Adipose tissue (tissue), 3 donors: ENCODE measurements around the gene KISS1R. TPM values are rescaled to one million over a fixed set of nuclear protein-coding genes. Genes with fewer than 3 reads are reported as not detected.

Experiments
- H3K27ac ChIP-seq: one replicate; pipeline ENCODE4 v1.5.1; 2013; ENCODE audit warnings: low read depth, low read length
- WGBS, 3 donors: extraction: QIAGEN DNeasy Blood & Tissue Kit; methylation state at CpG; one replicate each; pipeline ENCODE4 v1.1.7; 2013; 5-methylcytosine and 5-hydroxymethylcytosine counted together
- polyA plus RNA-seq, 3 donors: library from polyadenylated mRNA; stranded (reverse); fragments of 200-250 nt; gene quantifications; one replicate each; pipeline ENCODE4 v1.2.3, GENCODE V29; 2013
- donor health status: healthy with polysubstance abuse.
- donor health status: Bipolar disorder and iron deficiency.
- donor health status: healthy.

The KISS1R gene
- polyA plus RNA-seq, 3 donors, result 0.37 TPM; not detected in 2

DNA sequence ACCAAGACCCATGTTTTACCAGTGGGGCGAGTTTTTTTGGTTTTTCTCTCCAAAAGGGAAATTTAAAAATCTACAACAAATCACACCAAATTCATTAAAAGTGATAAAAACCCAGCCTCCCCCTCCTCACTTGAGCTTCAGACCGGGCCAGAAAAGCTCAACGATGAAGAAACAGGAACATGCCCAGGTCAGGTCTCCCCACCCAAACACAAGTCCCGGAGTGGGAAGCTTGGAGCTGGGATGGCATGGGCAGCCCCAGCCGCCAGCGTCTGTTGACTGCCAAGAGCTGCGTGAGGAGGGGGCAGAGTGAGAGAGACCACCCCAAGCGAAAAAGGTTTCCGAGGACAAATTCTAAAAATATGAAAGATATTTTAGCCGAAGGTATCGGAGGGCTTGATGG lies 20.1 kb upstream of the KISS1R start:
- WGBS, 3 donors, result 91% methylated on average over 11 of the region's 11 CpGs
- no peak overlapping the region for H3K27ac ChIP-seq

- no peak overlapping the region for H3K27ac ChIP-seq
- WGBS, 3 donors, result 87 to 93% (median 92%) methylated on average over 22 to 26 of the region's 26 CpGs
These were observed 19.6 kb upstream of the KISS1R start for GRCh38 chr19:897442-898039.

DNA sequence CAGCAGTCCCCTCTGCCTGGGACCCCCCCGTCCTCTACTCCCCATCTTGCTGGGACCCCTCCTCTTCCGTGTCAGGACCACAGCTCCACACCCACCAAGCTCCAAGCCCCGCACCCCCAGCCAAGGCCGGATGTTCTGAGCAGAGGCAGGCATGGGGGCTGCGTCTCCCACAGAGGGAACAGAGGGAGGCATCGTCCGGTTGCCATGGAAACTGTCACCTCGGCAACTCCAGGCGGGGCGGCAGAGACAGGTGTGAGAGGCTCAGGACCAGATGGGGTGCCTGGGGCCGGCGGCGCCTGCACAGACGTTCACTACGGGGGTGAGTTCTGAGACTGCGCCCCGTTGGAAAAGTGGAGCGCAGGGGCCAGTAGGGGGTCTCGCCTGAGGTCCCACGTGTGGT lies 18.5 kb upstream of the KISS1R start:
- H3K27ac ChIP-seq, result no peak overlapping the region
- WGBS, 3 donors, result 82 to 87% (median 83%) methylated on average over 19 to 20 of the region's 20 CpGs

GRCh38 chr19:899336-900042 lies 17.6 kb upstream of the KISS1R start:
- WGBS, 3 donors, result 93% methylated on average over 31 to 32 of the region's 32 CpGs
- H3K27ac ChIP-seq, result no peak overlapping the region

GRCh38 chr19:900043-900301 lies 17.2 kb upstream of the KISS1R start:
- WGBS, 3 donors, result 89 to 91% (median 89%) methylated on average over 15 of the region's 15 CpGs
- no peak overlapping the region for H3K27ac ChIP-seq

GRCh38 chr19:900302-901111 lies 16.6 kb upstream of the KISS1R start:
- H3K27ac ChIP-seq, result no peak overlapping the region
- 79 to 85% (median 84%) methylated on average over 27 to 30 of the region's 30 CpGs for WGBS, 3 donors

DNA sequence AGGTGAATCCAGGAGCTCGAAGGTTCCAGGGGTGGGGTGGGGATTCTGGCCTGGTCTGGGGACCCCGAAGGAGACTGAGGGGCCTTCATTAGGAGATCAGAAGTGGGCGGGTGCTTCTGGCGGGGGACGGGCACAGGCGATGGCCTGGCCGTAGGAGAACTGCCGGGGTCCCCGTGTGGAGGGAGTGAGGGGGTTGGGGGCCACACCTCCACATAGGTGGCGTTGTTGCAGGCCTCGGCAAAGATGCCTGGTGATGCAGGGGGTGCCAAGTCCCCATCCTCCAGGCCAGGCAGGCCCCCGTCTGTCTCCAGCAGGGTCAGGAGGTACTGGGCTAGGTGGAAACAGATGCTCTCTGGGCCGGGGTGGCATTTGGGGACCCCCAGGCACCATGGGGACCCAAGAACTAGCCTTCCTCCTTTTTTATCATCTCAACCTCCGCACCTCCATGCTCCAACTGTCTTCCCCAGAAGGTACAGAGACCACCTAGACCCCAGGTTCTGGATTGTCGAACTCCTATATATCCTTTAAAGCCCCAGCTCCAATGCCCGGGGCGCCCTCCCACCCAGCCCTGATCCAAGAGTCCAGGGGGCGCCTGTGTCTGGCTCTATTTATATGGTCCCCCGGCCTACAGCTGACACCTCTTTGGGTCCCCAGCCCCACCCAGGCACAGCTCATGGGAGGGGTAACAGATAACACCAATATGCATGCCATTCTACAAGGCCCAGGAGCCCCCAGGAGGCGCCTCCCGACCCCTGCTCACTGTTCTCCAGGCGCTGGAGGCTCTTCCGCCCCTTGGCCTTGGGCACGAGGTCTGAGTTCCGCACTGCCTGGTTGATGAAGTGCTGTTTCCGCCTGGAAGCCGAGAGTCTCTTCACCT lies 15.7 kb upstream of the KISS1R start:
- no peak overlapping the region for H3K27ac ChIP-seq
- 90 to 97% (median 95%) methylated on average over 27 of the region's 27 CpGs for WGBS, 3 donors

DNA sequence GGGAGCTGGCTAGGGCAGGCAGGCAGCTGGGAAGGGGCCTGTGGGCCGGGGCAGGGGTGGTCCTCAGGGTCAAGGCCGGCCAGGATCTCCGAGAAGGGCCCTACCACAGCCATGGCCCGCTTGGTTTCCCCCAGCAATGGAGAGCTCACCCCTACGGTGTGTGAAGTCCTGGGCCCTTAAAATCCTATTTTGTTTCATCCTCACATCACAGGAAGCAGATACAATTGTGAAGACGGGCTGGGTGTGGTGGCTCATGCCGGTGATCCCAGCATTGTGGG lies 15.1 kb upstream of the KISS1R start:
- H3K27ac ChIP-seq, result no peak overlapping the region
- 89 to 91% (median 90%) methylated on average over 7 of the region's 7 CpGs for WGBS, 3 donors

DNA sequence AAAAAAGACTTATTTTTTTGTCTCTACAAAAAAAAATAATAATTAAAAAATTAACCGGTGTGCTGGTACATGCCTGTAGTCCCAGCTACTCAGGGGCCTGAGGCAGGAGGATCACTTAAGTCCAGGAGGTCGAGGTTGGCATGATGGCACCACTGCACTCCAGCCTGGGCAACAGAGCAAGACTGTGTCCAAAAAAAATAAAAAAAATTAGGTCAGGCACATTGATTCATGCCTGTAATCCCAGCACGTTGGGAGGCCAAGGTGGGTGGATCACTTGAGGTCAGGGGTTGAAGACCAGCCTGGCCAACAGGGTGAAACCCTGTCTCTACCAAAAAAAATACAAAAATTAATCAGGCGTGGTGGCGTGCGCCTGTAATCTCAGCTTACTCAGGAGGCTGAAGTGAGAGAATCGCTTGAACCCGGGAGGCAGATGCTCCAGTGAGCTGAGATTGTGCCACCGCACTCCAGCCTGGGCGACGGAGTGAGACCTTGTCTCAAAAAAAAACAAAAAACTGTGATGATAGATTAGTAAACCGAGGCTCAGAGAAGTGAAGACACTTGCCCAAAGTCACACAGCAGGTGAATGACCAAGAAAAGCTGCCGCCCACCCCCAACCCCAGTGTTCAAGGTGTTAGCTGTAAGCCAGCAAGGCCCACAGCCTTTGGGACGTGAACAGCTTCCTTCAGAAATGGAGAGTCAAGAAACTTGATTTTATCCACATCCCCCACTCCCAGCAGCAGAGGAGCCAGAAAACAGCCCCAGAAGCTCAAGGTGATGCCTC lies 14.5 kb upstream of the KISS1R start:
- no peak overlapping the region for H3K27ac ChIP-seq
- 82 to 93% (median 90%) methylated on average over 14 of the region's 14 CpGs for WGBS, 3 donors

GRCh38 chr19:903266-903797 lies 13.8 kb upstream of the KISS1R start:
- WGBS, 3 donors, result 58 to 77% (median 71%) methylated on average over 27 to 32 of the region's 32 CpGs
- H3K27ac ChIP-seq, result no peak overlapping the region

DNA sequence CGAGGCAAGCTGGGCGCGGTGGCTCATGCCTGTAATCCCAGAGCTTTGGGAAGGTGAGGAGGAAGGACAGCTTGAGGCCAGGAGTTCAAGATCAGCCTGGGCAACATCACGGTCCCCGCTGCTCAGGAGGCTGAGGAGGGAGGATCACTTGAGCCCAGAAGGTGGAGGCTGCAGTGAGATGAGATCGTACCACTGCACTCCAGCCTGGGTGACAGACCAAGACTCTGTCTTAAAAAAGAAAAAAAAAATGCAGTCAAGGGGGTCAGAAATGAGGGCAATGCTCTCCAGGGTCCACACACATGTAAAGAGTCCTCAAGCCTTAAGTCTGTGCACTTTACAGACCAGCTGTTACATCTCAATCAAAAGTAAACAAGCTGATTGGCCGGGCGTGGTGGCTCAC lies 12.6 kb upstream of the KISS1R start:
- no peak overlapping the region for H3K27ac ChIP-seq
- WGBS, 3 donors, result 90 to 97% (median 92%) methylated on average over 8 of the region's 8 CpGs

DNA sequence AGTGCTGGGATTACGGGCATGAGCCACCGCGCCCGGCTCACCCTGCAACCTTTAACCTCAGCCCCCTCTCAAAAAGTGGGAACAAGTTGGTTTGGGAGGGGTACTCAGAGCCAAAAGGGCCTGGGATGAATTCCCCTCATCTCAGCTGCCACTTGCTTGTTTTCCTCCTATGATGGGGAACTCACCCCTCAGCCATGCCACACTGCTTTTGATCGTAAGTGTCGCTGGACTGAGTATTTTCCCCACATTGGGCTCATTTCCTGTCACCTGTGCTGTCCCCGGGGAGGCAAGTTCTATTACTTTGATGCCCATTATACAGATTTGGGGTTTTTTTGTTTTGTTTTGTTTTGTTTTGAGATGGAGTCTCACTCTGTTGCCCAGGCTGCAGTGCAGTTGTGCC lies 10.7 kb upstream of the KISS1R start:
- H3K27ac ChIP-seq, result no peak overlapping the region

GRCh38 chr19:907183-907853 lies 9.8 kb upstream of the KISS1R start:
- 57 to 78% (median 63%) methylated on average over 14 of the region's 14 CpGs for WGBS, 3 donors
- H3K27ac ChIP-seq, result no peak overlapping the region

More for the DNA sequence above, 10.7 kb upstream of the KISS1R start:
- WGBS, 3 donors, result 88 to 94% (median 91%) methylated on average over 7 of the region's 7 CpGs

GRCh38 chr19:911197-912033 lies 5.7 kb upstream of the KISS1R start:
- no peak overlapping the region for H3K27ac ChIP-seq
- 77 to 85% (median 82%) methylated on average over 46 to 54 of the region's 54 CpGs for WGBS, 3 donors

- peak overlapping the region; percentile 26 for H3K27ac ChIP-seq
- 6 to 7% (median 7%) methylated on average over 20 to 67 of the region's 69 CpGs for WGBS, 3 donors
These were observed 4.7 kb upstream of the KISS1R start for GRCh38 chr19:912181-913079.
